ENCODE results near the gene DNAJC15.
A peak's percentile ranks its signal among the peaks of the same experiment; 100 is the strongest.

DNAJC15 gene

GRCh38 chr13:43079392-43079931, 56.1 kb downstream of the DNAJC15 start:
- Mint-ChIP-seq H3K27ac (no peak overlapping the region), H3K27me3 (no peaks in the 10 kb centered on the region), H3K4me1 (peaks cover 45% of the 10 kb centered on the region), H3K9me3 (no peaks in the 10 kb centered on the region), H3K4me3 (no peak overlapping the region), H3K36me3 (peaks cover 15% of the 10 kb centered on the region)

- Mint-ChIP-seq H3K4me1 (peaks cover 38% of the 10 kb centered on the region), H3K9me3 (no peaks in the 10 kb centered on the region), H3K27ac (no peak overlapping the region), H3K27me3 (no peaks in the 10 kb centered on the region), H3K36me3 (peaks cover 15% of the 10 kb centered on the region), H3K4me3 (no peak overlapping the region)
Measured at GRCh38 chr13:43080199-43080598, 56.8 kb downstream of the DNAJC15 start.

DNA sequence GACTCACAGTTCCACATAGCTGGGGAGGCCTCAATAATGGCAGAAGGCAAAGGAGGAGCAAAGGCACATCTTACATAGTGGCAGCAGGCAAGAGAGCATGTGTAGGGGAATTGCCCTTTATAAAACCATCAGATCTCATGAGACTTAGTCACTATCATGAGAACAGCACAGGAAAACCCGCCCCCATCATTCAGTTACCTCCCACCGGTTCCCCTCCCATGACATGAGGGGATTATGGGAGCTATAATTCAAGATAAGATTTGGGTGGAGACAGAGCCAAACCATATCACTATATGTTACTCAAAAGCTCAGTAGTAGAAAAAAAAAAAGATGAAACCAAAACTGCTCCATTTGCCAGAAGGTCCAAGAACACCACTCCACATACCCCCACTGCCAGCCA, 58.5 kb downstream of the DNAJC15 start:
- no peak overlapping the region for H3K27ac Mint-ChIP-seq
- no peaks in the 10 kb centered on the region for H3K27me3 Mint-ChIP-seq
- H3K4me1 Mint-ChIP-seq: peaks cover 21% of the 10 kb centered on the region
- H3K9me3 Mint-ChIP-seq: no peaks in the 10 kb centered on the region
- peaks cover 15% of the 10 kb centered on the region for H3K36me3 Mint-ChIP-seq
- no peak overlapping the region for H3K4me3 Mint-ChIP-seq

DNA sequence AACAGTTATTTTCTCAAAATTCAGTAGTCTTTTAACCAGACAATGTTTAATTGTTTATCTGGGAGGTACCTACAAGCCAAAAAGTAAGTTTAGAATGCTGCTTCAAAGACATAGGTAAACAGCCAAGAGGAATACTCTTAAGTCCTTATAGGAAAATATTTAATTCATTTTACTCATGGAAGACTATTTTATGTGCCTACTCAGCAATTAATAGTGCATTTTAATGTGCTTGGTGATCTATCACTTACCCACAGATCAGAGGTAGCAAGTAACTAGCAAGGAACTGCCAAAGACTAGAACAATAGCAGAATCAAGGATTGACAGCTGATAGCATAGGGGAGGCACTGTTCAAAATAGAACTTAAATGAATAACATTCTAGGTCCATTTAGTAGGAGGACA, 60.4 kb downstream of the DNAJC15 start:
- Mint-ChIP-seq H3K27me3 (no peaks in the 10 kb centered on the region), H3K4me3 (no peak overlapping the region), H3K9me3 (no peaks in the 10 kb centered on the region), H3K36me3 (peaks cover 14% of the 10 kb centered on the region), H3K27ac (no peak overlapping the region), H3K4me1 (peaks cover 19% of the 10 kb centered on the region)

DNA sequence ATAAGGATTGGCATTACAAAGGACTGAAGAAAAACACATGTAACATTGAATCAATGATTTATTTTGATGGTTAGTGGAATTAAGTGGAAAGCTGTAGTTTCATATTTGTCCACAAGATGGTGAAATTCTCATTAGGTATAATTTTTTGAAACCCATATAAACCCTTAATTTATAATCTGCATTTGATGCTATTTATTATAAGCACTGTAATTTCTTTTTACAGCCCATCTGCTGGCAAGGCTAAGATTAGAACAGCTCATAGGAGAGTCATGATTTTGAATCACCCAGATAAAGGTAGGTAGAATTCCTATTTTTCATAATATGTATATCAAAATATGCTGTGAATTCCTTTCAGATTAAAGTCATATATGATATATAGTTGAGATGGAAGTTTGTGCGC, 62.2 kb downstream of the DNAJC15 start:
- Mint-ChIP-seq H3K4me3 (no peak overlapping the region), H3K9me3 (peaks cover 5% of the 10 kb centered on the region), H3K27me3 (no peaks in the 10 kb centered on the region), H3K4me1 (peaks cover 17% of the 10 kb centered on the region), H3K36me3 (peaks cover 15% of the 10 kb centered on the region), H3K27ac (no peak overlapping the region)

- Mint-ChIP-seq H3K27me3 (no peaks in the 10 kb centered on the region), H3K4me3 (no peak overlapping the region), H3K9me3 (peaks cover 5% of the 10 kb centered on the region), H3K36me3 (peaks cover 15% of the 10 kb centered on the region), H3K27ac (no peak overlapping the region), H3K4me1 (peaks cover 17% of the 10 kb centered on the region)
Measured at GRCh38 chr13:43086181-43086580, 62.8 kb downstream of the DNAJC15 start.

GRCh38 chr13:43088093-43088511, 64.7 kb downstream of the DNAJC15 start:
- Mint-ChIP-seq H3K27ac (peak overlapping the region; percentile 15), H3K4me3 (peak overlapping the region; percentile 76), H3K27me3 (no peaks in the 10 kb centered on the region), H3K4me1 (peaks cover 15% of the 10 kb centered on the region), H3K9me3 (peaks cover 5% of the 10 kb centered on the region), H3K36me3 (peaks cover 14% of the 10 kb centered on the region)

DNA sequence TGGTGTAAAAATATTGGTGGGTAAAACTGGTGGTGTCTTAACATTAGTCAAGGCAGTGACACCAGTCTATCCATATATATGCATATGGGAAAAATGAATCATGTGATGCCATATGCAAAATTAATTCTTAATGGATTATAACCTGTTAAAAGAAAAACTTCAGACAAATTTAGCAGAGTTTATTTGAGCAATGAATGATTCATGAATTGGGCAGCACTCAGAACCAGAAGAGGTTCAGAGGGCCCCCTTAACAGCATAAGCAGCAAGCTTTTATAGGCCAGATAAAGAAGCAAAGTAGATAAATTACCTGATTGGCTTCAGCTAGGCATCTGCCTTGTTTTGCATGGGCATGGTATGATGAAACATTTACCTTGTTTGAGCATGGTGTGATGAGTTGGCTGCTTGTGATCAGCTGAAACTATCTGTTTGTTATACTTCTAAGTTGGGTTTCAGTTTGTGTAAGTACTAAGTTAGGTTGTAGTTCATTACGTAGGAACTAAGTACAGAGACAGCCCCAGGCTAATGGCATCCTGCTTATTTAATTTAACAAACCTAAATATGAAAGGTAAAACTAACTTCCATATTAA, 66.6 kb downstream of the DNAJC15 start:
- no peaks in the 10 kb centered on the region for H3K27me3 Mint-ChIP-seq
- peaks cover 22% of the 10 kb centered on the region for H3K4me1 Mint-ChIP-seq
- H3K27ac Mint-ChIP-seq: no peak overlapping the region
- no peak overlapping the region for H3K4me3 Mint-ChIP-seq
- H3K36me3 Mint-ChIP-seq: peaks cover 14% of the 10 kb centered on the region
- H3K9me3 Mint-ChIP-seq: peaks cover 5% of the 10 kb centered on the region

DNA sequence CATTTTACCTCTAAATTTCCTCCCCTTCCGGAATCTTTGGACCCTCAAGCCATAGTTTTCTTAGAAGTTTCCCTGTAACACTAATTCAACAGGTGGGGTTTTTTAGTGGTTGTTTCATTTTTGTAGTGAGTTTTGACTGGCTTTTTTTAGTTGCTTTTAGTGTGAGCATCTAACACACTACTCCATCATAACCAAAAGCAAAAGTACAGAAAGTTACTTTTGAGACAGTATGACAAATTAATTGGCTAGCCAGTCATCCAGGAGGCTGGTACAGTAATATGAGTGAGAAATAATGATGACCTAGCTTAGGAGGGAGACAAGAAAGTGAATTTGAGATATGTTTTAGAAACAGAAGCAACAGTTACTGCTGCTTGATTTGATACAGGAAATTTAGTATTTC, 71.5 kb downstream of the DNAJC15 start:
- H3K27me3 Mint-ChIP-seq: no peaks in the 10 kb centered on the region
- no peak overlapping the region for H3K4me3 Mint-ChIP-seq
- no peaks in the 10 kb centered on the region for H3K9me3 Mint-ChIP-seq
- peaks cover 20% of the 10 kb centered on the region for H3K4me1 Mint-ChIP-seq
- H3K27ac Mint-ChIP-seq: peak overlapping the region; percentile 56
- peaks cover 12% of the 10 kb centered on the region for H3K36me3 Mint-ChIP-seq

DNA sequence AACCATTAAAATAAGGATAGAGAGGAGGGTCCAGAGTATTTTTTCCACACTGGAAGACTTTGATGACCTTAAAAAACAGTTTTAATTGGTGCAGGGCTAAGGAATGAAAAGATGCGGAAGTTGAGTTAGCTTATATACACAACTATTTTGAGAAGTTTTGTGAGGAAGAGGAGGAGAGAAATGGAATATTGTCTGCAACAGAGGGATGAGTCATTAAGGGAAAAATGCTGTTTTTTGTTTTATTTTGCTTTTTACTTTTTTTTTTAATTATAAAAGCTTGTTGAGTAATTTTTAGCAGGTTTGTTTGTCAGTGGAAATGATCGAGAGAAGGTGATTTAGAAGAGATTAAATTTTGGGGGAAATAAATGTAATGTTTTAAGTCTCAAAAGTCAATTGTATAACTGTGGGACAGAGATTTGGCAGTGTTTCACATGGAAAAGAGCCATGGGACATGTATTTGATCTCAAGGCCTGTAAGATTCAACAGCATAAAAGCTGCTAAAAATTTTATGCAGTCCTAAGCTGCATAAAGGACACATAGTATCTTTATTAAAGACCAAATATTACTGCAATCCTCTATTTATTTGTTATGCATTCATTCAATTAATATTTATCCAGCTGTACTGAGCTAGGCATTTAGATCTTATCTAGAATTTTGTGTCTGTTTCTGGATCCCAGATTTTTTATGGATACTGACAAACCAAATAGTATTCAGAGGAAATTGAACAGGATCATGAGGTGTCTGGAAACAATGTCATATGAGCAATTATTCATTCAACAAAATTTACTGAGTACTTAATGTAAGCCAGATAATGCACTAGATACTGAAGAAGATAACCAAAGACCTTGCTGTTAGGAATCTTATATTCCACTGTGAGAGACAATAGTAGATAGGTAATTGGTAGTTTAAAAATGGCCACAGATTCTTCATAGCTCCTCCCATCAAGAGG, 72.7 kb downstream of the DNAJC15 start:
- no peak overlapping the region for H3K27ac Mint-ChIP-seq
- H3K36me3 Mint-ChIP-seq: peaks cover 19% of the 10 kb centered on the region
- peaks cover 20% of the 10 kb centered on the region for H3K4me1 Mint-ChIP-seq

GRCh38 chr13:43100667-43101066, 77.3 kb downstream of the DNAJC15 start:
- peaks cover 14% of the 10 kb centered on the region for H3K36me3 Mint-ChIP-seq
- H3K27ac Mint-ChIP-seq: no peak overlapping the region
- no peaks in the 10 kb centered on the region for H3K27me3 Mint-ChIP-seq
- no peaks in the 10 kb centered on the region for H3K9me3 Mint-ChIP-seq
- peaks cover 28% of the 10 kb centered on the region for H3K4me1 Mint-ChIP-seq
- H3K4me3 Mint-ChIP-seq: no peak overlapping the region

More for the DNA sequence above, 72.7 kb downstream of the DNAJC15 start:
- Mint-ChIP-seq H3K27me3 (no peaks in the 10 kb centered on the region), H3K4me3 (no peak overlapping the region), H3K9me3 (no peaks in the 10 kb centered on the region)

GRCh38 chr13:43102304-43102703, 78.9 kb downstream of the DNAJC15 start:
- Mint-ChIP-seq H3K9me3 (no peaks in the 10 kb centered on the region), H3K36me3 (peaks cover 13% of the 10 kb centered on the region), H3K4me3 (no peak overlapping the region), H3K27me3 (no peaks in the 10 kb centered on the region), H3K27ac (no peak overlapping the region), H3K4me1 (peaks cover 27% of the 10 kb centered on the region)

GRCh38 chr13:43107780-43108179, 84.4 kb downstream of the DNAJC15 start:
- Mint-ChIP-seq H3K27ac (no peak overlapping the region), H3K9me3 (no peaks in the 10 kb centered on the region), H3K4me1 (peaks cover 9% of the 10 kb centered on the region), H3K4me3 (no peak overlapping the region), H3K36me3 (peaks cover 7% of the 10 kb centered on the region), H3K27me3 (no peaks in the 10 kb centered on the region)

GRCh38 chr13:43110036-43110435, 86.7 kb downstream of the DNAJC15 start:
- Mint-ChIP-seq H3K36me3 (peaks cover 7% of the 10 kb centered on the region), H3K27ac (no peak overlapping the region), H3K9me3 (no peaks in the 10 kb centered on the region), H3K27me3 (no peaks in the 10 kb centered on the region), H3K4me1 (no peaks in the 10 kb centered on the region), H3K4me3 (no peak overlapping the region)

DNA sequence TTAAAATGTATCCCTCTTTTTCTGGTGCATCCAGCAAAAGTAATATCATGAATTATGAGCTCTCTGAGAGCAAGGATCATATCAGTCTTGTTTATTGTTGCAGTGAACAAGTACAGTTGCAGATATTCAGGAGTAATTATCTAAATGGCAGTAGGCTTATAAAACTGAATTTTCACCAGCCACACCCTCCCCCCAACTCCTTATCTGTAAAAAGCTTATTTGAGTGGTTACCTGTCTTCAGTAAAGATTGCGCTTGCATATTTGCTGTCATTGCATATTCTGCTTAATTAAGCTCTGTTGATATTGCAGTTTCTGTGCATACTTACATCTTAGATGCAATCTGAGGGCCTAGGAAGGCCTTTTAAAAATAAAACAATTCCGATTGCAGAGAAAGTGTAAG, 87.3 kb downstream of the DNAJC15 start:
- Mint-ChIP-seq H3K27ac (no peak overlapping the region), H3K27me3 (no peaks in the 10 kb centered on the region), H3K36me3 (peaks cover 6% of the 10 kb centered on the region), H3K4me3 (no peak overlapping the region), H3K9me3 (no peaks in the 10 kb centered on the region), H3K4me1 (no peaks in the 10 kb centered on the region)

Measured in activated naive CD4-positive, alpha-beta T cell treated with anti-CD3 and anti-CD28 coated beads, Interleukin-2, amount 50 U/mL, for 24 hours (primary cell).